ENCODE measurements around the gene RASAL2. TPM values are rescaled to one million over a fixed set of nuclear protein-coding genes. Genes with fewer than 3 reads are reported as not detected.

Gene RASAL2
- total and polyA plus RNA-seq, 12 donors: 2.4 to 31.5 (median 15.0) TPM

GRCh38 chr1:178438432-178438831, 344.5 kb downstream of the RASAL2 start:
- H3K9me3 ChIP-seq (replicated peaks in 1 of 3): no peaks in the 10 kb centered on the region
- WGBS, 4 donors: 70 to 79% (median 72%) methylated on average over 2 of the region's 2 CpGs
- H3K4me1 ChIP-seq (replicated peaks in 1 of 2): no peaks in the 10 kb centered on the region
- no peak overlapping the region for H3K4me3 ChIP-seq
- intact Hi-C loops (cut with DNase I): no loop called here
- peaks cover 0 to 8% of the 10 kb centered on the region in 2 donors for H3K36me3 ChIP-seq (replicated peaks in 1 of 2)
- no peak for TF ChIP-seq CTCF (IDR thresholded peaks at IDR 0.05)
- no peak for TF ChIP-seq POLR2A (IDR thresholded peaks at IDR 0.05)
- no peak overlapping the region for H3K27ac ChIP-seq
- H3K27me3 ChIP-seq: no peaks in the 10 kb centered on the region
- no peak for DNase-seq

- Histone ChIP-seq H3K27me3 (no peaks in the 10 kb centered on the region), H3K9me3 (replicated peaks in 1 of 3) (no peaks in the 10 kb centered on the region), H3K27ac (no peak overlapping the region), H3K4me1 (replicated peaks in 1 of 2) (no peaks in the 10 kb centered on the region), H3K4me3 (no peak overlapping the region), H3K36me3 (replicated peaks in 1 of 2) (peaks cover 0 to 8% of the 10 kb centered on the region in 2 donors)
- WGBS, 4 donors: 88 to 96% (median 91%) methylated on average over 3 of the region's 3 CpGs
- intact Hi-C loops (cut with DNase I): no loop called here
- no peak for DNase-seq
- TF ChIP-seq CTCF (IDR thresholded peaks at IDR 0.05) (no peak), POLR2A (IDR thresholded peaks at IDR 0.05) (no peak)
Observed at GRCh38 chr1:178442925-178443324, 349.0 kb downstream of the RASAL2 start.

GRCh38 chr1:178450871-178451270, 357.0 kb downstream of the RASAL2 start:
- Histone ChIP-seq H3K4me1 (replicated peaks in 1 of 2) (no peaks in the 10 kb centered on the region), H3K9me3 (replicated peaks in 1 of 3) (no peaks in the 10 kb centered on the region), H3K27me3 (no peaks in the 10 kb centered on the region), H3K36me3 (replicated peaks in 1 of 2) (no peaks in the 10 kb centered on the region), H3K4me3 (no peak overlapping the region), H3K27ac (no peak overlapping the region)
- TF ChIP-seq POLR2A (IDR thresholded peaks at IDR 0.05) (no peak), CTCF (IDR thresholded peaks at IDR 0.05) (no peak)
- 95 to 97% (median 95%) methylated on average over 6 of the region's 6 CpGs for WGBS, 4 donors
- no peak for DNase-seq
- intact Hi-C loops (cut with DNase I): no loop called here

- Histone ChIP-seq H3K4me1 (replicated peaks in 1 of 2) (no peaks in the 10 kb centered on the region), H3K9me3 (replicated peaks in 1 of 3) (no peaks in the 10 kb centered on the region), H3K4me3 (no peak overlapping the region), H3K27me3 (no peaks in the 10 kb centered on the region), H3K36me3 (replicated peaks in 1 of 2) (no peaks in the 10 kb centered on the region), H3K27ac (no peak overlapping the region)
- 78 to 90% (median 84%) methylated on average over 3 of the region's 3 CpGs for WGBS, 4 donors
- no peak for DNase-seq
- intact Hi-C loops (cut with DNase I): no loop called here
- TF ChIP-seq CTCF (IDR thresholded peaks at IDR 0.05) (no peak), POLR2A (IDR thresholded peaks at IDR 0.05) (no peak)
Observed at GRCh38 chr1:178451529-178451928, 357.6 kb downstream of the RASAL2 start.

Data from adrenal gland (tissue), 12 donors.